Panc1 (cell line): ENCODE data around the gene ATP5MC2. TPM values are rescaled to one million over a fixed set of nuclear protein-coding genes. Genes with fewer than 3 reads are reported as not detected.

Experiments
- ATAC-seq: fragments of 200-7000 bp; cut with Tn5 transposase; 2 replicates; pipeline ENCODE4 v1.9.1; 2020; ENCODE audit warnings: mild to moderate bottlenecking, moderate library complexity
- BruUV-seq: library from RNA; stranded (reverse); fragments of 400-500 nt; replicated peaks from 2 replicates; lab custom pipeline; 2021; lab: Mats Ljungman, UMichigan
- CTCF ChIA-PET: fragments of 300-600 bp; sonication (Branson Sonifier 250); formaldehyde crosslinking; loops from one replicate; lab custom pipeline; 2022; ENCODE audit warnings: antibody characterized with exemption; lab: Charles Lee
- POLR2A ChIA-PET: fragments of 300-600 bp; sonication (Branson Sonifier 250); formaldehyde crosslinking; loops from one replicate; lab custom pipeline; 2022; ENCODE audit warnings: antibody characterized with exemption; lab: Charles Lee
- DNase-seq: peaks from one replicate; pipeline ENCODE4 v3.0.0-alpha.2; 2010; ENCODE audit warnings: low read depth, low spot score
- H3K27ac ChIP-seq: 2 replicates; pipeline ENCODE4 v1.5.1; 2011; ENCODE audit warnings: mild to moderate bottlenecking, low read length, inconsistent platforms
- H3K27me3 ChIP-seq: fragments of 200-500 bp; sonication (Bioruptor generic); 2 replicates; pipeline ENCODE4 v1.6.0; 2014; ENCODE audit warnings: low read length, inconsistent platforms; ENCODE audit not compliant: control insufficient read depth, insufficient read depth
- H3K36me3 ChIP-seq: fragments of 200-500 bp; sonication (Bioruptor generic); 2 replicates; pipeline ENCODE4 v1.5.1; 2014; ENCODE audit warnings: inconsistent platforms, mild to moderate bottlenecking, low read length, moderate library complexity; ENCODE audit not compliant: control insufficient read depth, insufficient read depth
- H3K4me1 ChIP-seq: 2 replicates; pipeline ENCODE4 v1.5.1; 2011; ENCODE audit warnings: inconsistent platforms, mild to moderate bottlenecking, low read length, moderate library complexity; ENCODE audit not compliant: control insufficient read depth, insufficient read depth
- H3K4me3 ChIP-seq, 2 experiments: 2 replicates each; pipeline ENCODE4 v1.5.1; 2011 to 2012; ENCODE audit warnings: low read depth in 2 of 2, low read length in 2 of 2, mild to moderate bottlenecking in 2 of 2, inconsistent platforms in 1 of 2, moderate library complexity in 1 of 2
- H3K9me3 ChIP-seq: fragments of 200-500 bp; sonication (Bioruptor generic); 2 replicates; pipeline ENCODE4 v1.5.1; 2014; ENCODE audit warnings: low read depth, mild to moderate bottlenecking, inconsistent platforms, low read length, moderate library complexity; ENCODE audit not compliant: control insufficient read depth, insufficient read depth
- CTCF ChIP-seq: fragments of 450-650 bp; IDR thresholded peaks from 2 replicates; pipeline ENCODE4 v1.5.1; 2017; ENCODE audit warnings: mild to moderate bottlenecking
- POLR2AphosphoS5 ChIP-seq: IDR thresholded peaks from 2 replicates; pipeline ENCODE4 v1.6.1; 2012; ENCODE audit warnings: mild to moderate bottlenecking, low read depth, low read length, moderate library complexity
- REST ChIP-seq, 2 experiments: IDR thresholded peaks; 2 replicates each; pipeline ENCODE4 v1.6.1; 2011 to 2012; ENCODE audit warnings: low read depth in 2 of 2, control low read depth in 1 of 2, low read length in 1 of 2, mild to moderate bottlenecking in 1 of 2, moderate library complexity in 1 of 2; ENCODE audit not compliant: insufficient read depth in 1 of 2
- SIN3A ChIP-seq: IDR thresholded peaks from 2 replicates; pipeline ENCODE4 v1.6.1; 2012; ENCODE audit warnings: low read depth, mild to moderate bottlenecking, low read length, moderate library complexity, borderline replicate concordance; ENCODE audit not compliant: insufficient read depth
- TCF7L2 ChIP-seq: IDR thresholded peaks from 2 replicates; pipeline ENCODE4 v1.6.1; 2011; ENCODE audit warnings: mild to moderate bottlenecking, low read depth, low read length, inconsistent platforms
- in situ Hi-C: cut with HindIII; loops from 2 replicates; pipeline ENCODE4 v1.10.0; 2016; ENCODE audit warnings: low sequenced_read_pairs, low pct_unique_long_range_greater_than_20kb
- intact Hi-C: fragments of 100-400 bp; cut with micrococcal nuclease; formaldehyde crosslinking; loops from one replicate; pipeline ENCODE4 v1.10.0; 2022; ENCODE audit not compliant: unreplicated experiment
- total RNA-seq: library from RNA; stranded (reverse); gene quantifications from one replicate; pipeline ENCODE4 v1.2.1, GENCODE V29; 2021; ENCODE audit not compliant: unreplicated experiment

Gene ATP5MC2
- total RNA-seq, 1 experiment from 2014 or later, result 290 TPM

GRCh38 chr12:53677016-53677799, 1.3 kb upstream of the ATP5MC2 start:
- BruUV-seq, result no TSS peak
- CTCF ChIA-PET, result interaction anchor here (0.5 to 1.6 kb wide), 4 partner anchors 10 to 374 kb away, joined by 3 to 5 read pairs (median 4); no protein-coding TSS in a partner anchor
- POLR2A ChIA-PET, result interaction anchor here (0.6 kb wide), 1 partner anchor 59 kb away, joined by 5 read pairs; no protein-coding TSS in a partner anchor

GRCh38 chr12:53676656-53677015, 753 bp upstream of the ATP5MC2 start:
- Histone ChIP-seq H3K27ac (peak overlapping the region; percentile 90), H3K4me3 (peak overlapping the region; percentile 68 to 69)

More at GRCh38 chr12:53677016-53677799, 1.3 kb upstream of the ATP5MC2 start:
- no peaks in the 10 kb centered on the region for H3K36me3 ChIP-seq
- peak overlapping the region; percentile 90 for H3K27ac ChIP-seq
- in situ Hi-C loops, result no loop called here
- peaks cover 12% of the 10 kb centered on the region for H3K4me1 ChIP-seq
- no peak for TF ChIP-seq POLR2AphosphoS5
- TF ChIP-seq TCF7L2, result no peak
- no peak for TF ChIP-seq REST (IDR thresholded peaks at IDR 0.05; ENCODE audit: insufficient read depth in 1 of 2, low read depth in 2 of 2, low read length in 1 of 2)
- H3K27me3 ChIP-seq, result no peaks in the 10 kb centered on the region
- intact Hi-C loops, result loop anchor here (5.0 kb wide), 1 partner anchor 130 kb away; no protein-coding TSS in a partner anchor
- H3K9me3 ChIP-seq, result no peaks in the 10 kb centered on the region
- DNase-seq, result no peak
- ATAC-seq, result no peak
- H3K4me3 ChIP-seq, result no peak overlapping the region; a peak in 1 of 4 replicates

More at GRCh38 chr12:53676656-53677015, 753 bp upstream of the ATP5MC2 start:
- ChIA-PET POLR2A (interaction anchor here (0.6 kb wide), 1 partner anchor 59 kb away, joined by 5 read pairs; no protein-coding TSS in a partner anchor), CTCF (interaction anchor here (0.6 to 1.6 kb wide), 3 partner anchors 133 to 252 kb away, joined by 4 to 5 read pairs (median 4); no protein-coding TSS in a partner anchor)
- Histone ChIP-seq H3K36me3 (no peaks in the 10 kb centered on the region), H3K4me1 (peaks cover 12% of the 10 kb centered on the region), H3K9me3 (no peaks in the 10 kb centered on the region), H3K27me3 (no peaks in the 10 kb centered on the region)
- DNase-seq (no peak), ATAC-seq (peak; percentile 20; the same call in 1 of the 2 replicates)
- in situ Hi-C loops, result no loop called here
- intact Hi-C loops, result loop anchor here (5.0 kb wide), 1 partner anchor 129 kb away; no protein-coding TSS in a partner anchor
- TF ChIP-seq POLR2AphosphoS5 (no peak), REST (IDR thresholded peaks at IDR 0.05; ENCODE audit: insufficient read depth in 1 of 2, low read depth in 2 of 2, low read length in 1 of 2) (no peak), TCF7L2 (no peak), CTCF (no peak), SIN3A (no peak)
- no TSS peak for BruUV-seq
